ENCODE data around the gene OPCML.

- TF ChIP-seq CTCF (IDR thresholded peaks at IDR 0.05) (no peak), POLR2A (IDR thresholded peaks at IDR 0.05; ENCODE audit: low read depth) (no peak), POLR2AphosphoS5 (IDR thresholded peaks at IDR 0.05) (no peak), EP300 (IDR thresholded peaks at IDR 0.05) (no peak)
These were observed 752.3 kb downstream of the OPCML start for GRCh38 chr11:132780046-132780445.

Measured in esophagus muscularis mucosa (tissue), 4 donors.